ENCODE data around the gene FLNB.

DNA sequence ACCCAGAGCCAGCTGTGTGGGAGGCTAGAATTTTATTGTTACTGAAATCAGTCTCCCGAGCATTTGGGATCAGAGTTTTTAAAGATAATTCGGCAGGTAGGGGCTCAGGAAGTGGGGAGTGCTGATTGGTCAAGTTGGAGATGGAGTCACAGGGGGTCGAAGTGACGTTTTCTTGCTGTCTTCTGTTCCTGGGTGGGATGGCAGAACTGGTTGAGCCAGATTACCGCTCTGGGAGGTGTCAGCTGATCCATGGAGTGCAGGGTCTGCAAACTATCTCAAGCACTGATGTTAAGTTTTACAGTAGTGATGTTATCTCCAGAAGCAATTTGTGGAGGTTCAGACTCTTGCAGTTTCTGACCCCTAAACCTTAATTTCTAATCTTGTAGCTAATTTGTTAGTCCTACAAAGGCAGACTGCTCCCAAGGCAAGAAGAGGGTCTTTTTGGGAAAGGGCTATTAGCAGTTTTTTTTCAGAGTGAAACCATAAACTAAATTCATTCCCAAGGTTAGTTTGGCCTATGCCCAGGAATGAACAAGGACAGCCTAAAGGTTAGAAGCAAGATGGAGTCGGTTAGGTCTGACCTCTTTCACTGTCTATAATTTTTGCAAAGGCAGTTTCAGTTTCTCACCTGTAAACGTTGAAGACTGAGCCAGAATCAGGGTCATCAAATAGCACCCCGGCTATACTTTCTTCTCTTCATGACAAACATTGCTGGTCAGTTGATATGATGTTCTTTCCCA, 28.2 kb downstream of the FLNB start:
- TF ChIP-seq, protein P1, sequence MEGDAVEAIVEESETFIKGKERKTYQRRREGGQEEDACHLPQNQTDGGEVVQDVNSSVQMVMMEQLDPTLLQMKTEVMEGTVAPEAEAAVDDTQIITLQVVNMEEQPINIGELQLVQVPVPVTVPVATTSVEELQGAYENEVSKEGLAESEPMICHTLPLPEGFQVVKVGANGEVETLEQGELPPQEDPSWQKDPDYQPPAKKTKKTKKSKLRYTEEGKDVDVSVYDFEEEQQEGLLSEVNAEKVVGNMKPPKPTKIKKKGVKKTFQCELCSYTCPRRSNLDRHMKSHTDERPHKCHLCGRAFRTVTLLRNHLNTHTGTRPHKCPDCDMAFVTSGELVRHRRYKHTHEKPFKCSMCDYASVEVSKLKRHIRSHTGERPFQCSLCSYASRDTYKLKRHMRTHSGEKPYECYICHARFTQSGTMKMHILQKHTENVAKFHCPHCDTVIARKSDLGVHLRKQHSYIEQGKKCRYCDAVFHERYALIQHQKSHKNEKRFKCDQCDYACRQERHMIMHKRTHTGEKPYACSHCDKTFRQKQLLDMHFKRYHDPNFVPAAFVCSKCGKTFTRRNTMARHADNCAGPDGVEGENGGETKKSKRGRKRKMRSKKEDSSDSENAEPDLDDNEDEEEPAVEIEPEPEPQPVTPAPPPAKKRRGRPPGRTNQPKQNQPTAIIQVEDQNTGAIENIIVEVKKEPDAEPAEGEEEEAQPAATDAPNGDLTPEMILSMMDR (IDR thresholded peaks at IDR 0.05), result no peak
- TF ChIP-seq, protein P2, sequence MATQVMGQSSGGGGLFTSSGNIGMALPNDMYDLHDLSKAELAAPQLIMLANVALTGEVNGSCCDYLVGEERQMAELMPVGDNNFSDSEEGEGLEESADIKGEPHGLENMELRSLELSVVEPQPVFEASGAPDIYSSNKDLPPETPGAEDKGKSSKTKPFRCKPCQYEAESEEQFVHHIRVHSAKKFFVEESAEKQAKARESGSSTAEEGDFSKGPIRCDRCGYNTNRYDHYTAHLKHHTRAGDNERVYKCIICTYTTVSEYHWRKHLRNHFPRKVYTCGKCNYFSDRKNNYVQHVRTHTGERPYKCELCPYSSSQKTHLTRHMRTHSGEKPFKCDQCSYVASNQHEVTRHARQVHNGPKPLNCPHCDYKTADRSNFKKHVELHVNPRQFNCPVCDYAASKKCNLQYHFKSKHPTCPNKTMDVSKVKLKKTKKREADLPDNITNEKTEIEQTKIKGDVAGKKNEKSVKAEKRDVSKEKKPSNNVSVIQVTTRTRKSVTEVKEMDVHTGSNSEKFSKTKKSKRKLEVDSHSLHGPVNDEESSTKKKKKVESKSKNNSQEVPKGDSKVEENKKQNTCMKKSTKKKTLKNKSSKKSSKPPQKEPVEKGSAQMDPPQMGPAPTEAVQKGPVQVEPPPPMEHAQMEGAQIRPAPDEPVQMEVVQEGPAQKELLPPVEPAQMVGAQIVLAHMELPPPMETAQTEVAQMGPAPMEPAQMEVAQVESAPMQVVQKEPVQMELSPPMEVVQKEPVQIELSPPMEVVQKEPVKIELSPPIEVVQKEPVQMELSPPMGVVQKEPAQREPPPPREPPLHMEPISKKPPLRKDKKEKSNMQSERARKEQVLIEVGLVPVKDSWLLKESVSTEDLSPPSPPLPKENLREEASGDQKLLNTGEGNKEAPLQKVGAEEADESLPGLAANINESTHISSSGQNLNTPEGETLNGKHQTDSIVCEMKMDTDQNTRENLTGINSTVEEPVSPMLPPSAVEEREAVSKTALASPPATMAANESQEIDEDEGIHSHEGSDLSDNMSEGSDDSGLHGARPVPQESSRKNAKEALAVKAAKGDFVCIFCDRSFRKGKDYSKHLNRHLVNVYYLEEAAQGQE (IDR thresholded peaks at IDR 0.05; ENCODE audit: insufficient read depth in 1 of 2, low read depth in 2 of 2, low read length in 1 of 2), result no peak

Data from Panc1 (cell line).